HCT116 (cell line): ENCODE measurements around the gene KIAA0825. TPM values are rescaled to one million over a fixed set of nuclear protein-coding genes. Genes with fewer than 3 reads are reported as not detected.

Experiments used
- ATAC-seq: fragments of 200-7000 bp; cut with Tn5 transposase; 2 replicates; pipeline ENCODE4 v1.9.1; 2020; ENCODE audit warnings: mild to moderate bottlenecking, moderate library complexity
- BruUV-seq: library from RNA; stranded (reverse); fragments of 400-500 nt; replicated peaks from 2 replicates; lab custom pipeline; 2021; lab: Mats Ljungman, UMichigan
- CTCF ChIA-PET: fragments of 300-600 bp; sonication (Branson Sonifier 250); formaldehyde crosslinking; loops from one replicate; lab custom pipeline; 2021; ENCODE audit warnings: antibody characterized with exemption; lab: Charles Lee
- POLR2A ChIA-PET: fragments of 300-600, 350-600 bp; sonication (Branson Sonifier 250); formaldehyde crosslinking; loops from one replicate; lab custom pipeline; 2021; ENCODE audit warnings: antibody characterized with exemption; lab: Charles Lee
- RAD21 ChIA-PET, 2 experiments: fragments of 300-600 bp; sonication (Branson Sonifier 250); formaldehyde crosslinking; loops; one replicate each; lab custom pipeline; 2023; ENCODE audit warnings: low total read pairs in 2 of 2; ENCODE audit not compliant: uncharacterized antibody in 2 of 2, unreplicated experiment in 2 of 2, low non-redundant PET in 1 of 2; lab: Charles Lee
- DNase-seq: peaks from one replicate; pipeline ENCODE4 v3.0.0-alpha.2; 2010; ENCODE audit warnings: low read depth, low spot score
- H2AFZ ChIP-seq: fragments of 200-600 bp; shearing (Covaris generic), sonication (generic); 2 replicates; pipeline ENCODE4 v1.6.1; 2017; ENCODE audit warnings: low read depth, mixed run types, mixed read lengths, antibody characterized with exemption, low read length; ENCODE audit not compliant: poor library complexity, severe bottlenecking
- H3K27ac ChIP-seq: 2 replicates; pipeline ENCODE4 v1.5.1; 2012; ENCODE audit warnings: low read depth, low read length
- H3K27me3 ChIP-seq: fragments of 200-600 bp; sonication (generic); 2 replicates; pipeline ENCODE4 v1.6.1; 2016; ENCODE audit warnings: mixed run types, low read length, mixed read lengths; ENCODE audit not compliant: insufficient read depth
- H3K36me3 ChIP-seq, 2 experiments: fragments of 200-500 bp in 1 of 2; fragments of 200-600 bp in 1 of 2; sonication (Bioruptor generic) in 1 of 2; sonication (generic) in 1 of 2; 2 replicates each; pipeline versions ENCODE4 v1.5.1 to v1.6.1; 2014 to 2016; ENCODE audit warnings: low read length in 2 of 2, inconsistent platforms in 1 of 2, mixed read lengths in 1 of 2, mixed run types in 1 of 2; ENCODE audit not compliant: insufficient read depth in 2 of 2, control insufficient read depth in 1 of 2
- H3K4me1 ChIP-seq, 2 experiments: fragments of 200-600 bp in 1 of 2; sonication (generic) in 1 of 2; 2 replicates each; pipeline versions ENCODE4 v1.5.1 to v1.6.1; 2012 to 2017; ENCODE audit warnings: low read length in 2 of 2, inconsistent platforms in 1 of 2, mild to moderate bottlenecking in 1 of 2, mixed read lengths in 1 of 2, mixed run types in 1 of 2, moderate library complexity in 1 of 2; ENCODE audit not compliant: insufficient read depth in 2 of 2, control insufficient read depth in 1 of 2
- H3K4me2 ChIP-seq: fragments of 200-600 bp; sonication (generic); 2 replicates; pipeline ENCODE4 v1.6.1; 2017; ENCODE audit warnings: mixed run types, low read length, mixed read lengths
- H3K4me3 ChIP-seq, 2 experiments: fragments of 200-600 bp in 1 of 2; sonication (generic) in 1 of 2; replicated peaks in 1 of 2; 2 replicates each; pipeline ENCODE4 v1.5.1; 2011 to 2016; ENCODE audit warnings: low read length in 2 of 2, control low read depth in 1 of 2, low read depth in 1 of 2, mild to moderate bottlenecking in 1 of 2, mixed read lengths in 1 of 2, mixed run types in 1 of 2
- H3K79me2 ChIP-seq: fragments of 200-600 bp; sonication (generic); 2 replicates; pipeline ENCODE4 v1.6.1; 2017; ENCODE audit warnings: mild to moderate bottlenecking, mixed run types, low read length, moderate library complexity, mixed read lengths; ENCODE audit not compliant: insufficient read depth
- H3K9ac ChIP-seq: fragments of 200-600 bp; sonication (generic); 2 replicates; pipeline ENCODE4 v1.6.1; 2016; ENCODE audit warnings: low read length, mixed read lengths
- H3K9me2 ChIP-seq: fragments of 200-600 bp; sonication (generic), shearing (Covaris generic); 2 replicates; pipeline ENCODE4 v1.6.1; 2017; ENCODE audit warnings: mixed run types, mild to moderate bottlenecking, moderate library complexity; ENCODE audit not compliant: insufficient read depth
- H3K9me3 ChIP-seq, 2 experiments: fragments of 200-500 bp in 1 of 2; fragments of 200-600 bp in 1 of 2; sonication (Bioruptor generic) in 1 of 2; sonication (generic) in 1 of 2; 2 replicates each; pipeline ENCODE4 v1.6.1; 2014 to 2017; ENCODE audit warnings: low read length in 2 of 2, mixed read lengths in 2 of 2, inconsistent platforms in 1 of 2, low read depth in 1 of 2, mild to moderate bottlenecking in 1 of 2, mixed run types in 1 of 2, moderate library complexity in 1 of 2; ENCODE audit not compliant: control insufficient read depth in 1 of 2, insufficient read depth in 1 of 2
- H4K20me1 ChIP-seq: fragments of 200-600 bp; sonication (generic), shearing (Covaris generic); 2 replicates; pipeline ENCODE4 v1.6.1; 2017; ENCODE audit warnings: mixed run types, mild to moderate bottlenecking, moderate library complexity; ENCODE audit not compliant: insufficient read depth
- CTCF ChIP-seq, 3 experiments: fragments of 200-600 bp in 1 of 3; sonication (generic) in 1 of 3; IDR thresholded peaks in 2 of 3; conservative IDR thresholded peaks in 1 of 3; 2 replicates each; pipeline ENCODE4 v1.5.1; 2012 to 2017; ENCODE audit warnings: low read depth in 2 of 3, low read length in 2 of 3, antibody characterized with exemption in 1 of 3, borderline replicate concordance in 1 of 3, control low read depth in 1 of 3, mild to moderate bottlenecking in 1 of 3, mixed read lengths in 1 of 3, mixed run types in 1 of 3, moderate library complexity in 1 of 3; ENCODE audit not compliant: insufficient read depth in 1 of 3
- POLR2A ChIP-seq: IDR thresholded peaks from 2 replicates; pipeline ENCODE4 v1.7.0; 2011; ENCODE audit warnings: borderline replicate concordance; ENCODE audit not compliant: insufficient read depth, insufficient read length; ENCODE audit errors: extremely low read depth
- RAD21 ChIP-seq: IDR thresholded peaks from 2 replicates; pipeline ENCODE4 v1.6.1; 2012; ENCODE audit warnings: low read depth, mild to moderate bottlenecking
- REST ChIP-seq: IDR thresholded peaks from 2 replicates; pipeline ENCODE4 v1.6.1; 2012; ENCODE audit warnings: low read depth
- SRF ChIP-seq: IDR thresholded peaks from 2 replicates; pipeline ENCODE4 v1.6.1; 2012; ENCODE audit warnings: low read depth
- intact Hi-C: fragments of 100-400 bp; cut with micrococcal nuclease; formaldehyde crosslinking; loops from 2 replicates; pipeline ENCODE4 v1.10.0; 2022
- total RNA-seq: library from RNA; stranded (reverse); gene quantifications from one replicate; pipeline ENCODE4 v1.2.1, GENCODE V29; 2021; ENCODE audit not compliant: unreplicated experiment

The KIAA0825 gene
- total RNA-seq, 1 experiment from 2014 or later: 1.4 TPM

- ChIA-PET RAD21 (no interaction called here), POLR2A (no interaction called here), CTCF (no interaction called here)
- Histone ChIP-seq H3K27me3 (no peaks in the 10 kb centered on the region), H3K9me2 (no peaks in the 10 kb centered on the region), H3K79me2 (no peaks in the 10 kb centered on the region), H3K9ac (no peak overlapping the region), H3K4me1 (no peaks in the 10 kb centered on the region), H3K27ac (no peak overlapping the region), H3K4me2 (no peak overlapping the region), H3K4me3 (no peak overlapping the region), H3K9me3 (peaks cover 0 to 8% of the 10 kb centered on the region in 2 experiments; a peak in 2 of 4 replicates), H3K36me3 (no peaks in the 10 kb centered on the region), H4K20me1 (no peaks in the 10 kb centered on the region), H2AFZ (no peak overlapping the region)
- intact Hi-C loops: no loop called here
- TF ChIP-seq REST (no peak), RAD21 (no peak), CTCF (IDR thresholded peaks at IDR 0.05 in 2 of 3, conservative IDR thresholded peaks at IDR 0.05 in 1 of 3; ENCODE audit: borderline replicate concordance in 1 of 3, insufficient read depth in 1 of 3, low read depth in 2 of 3, low read length in 2 of 3) (no peak), SRF (no peak), POLR2A (no peak)
- no peak for DNase-seq
- no TSS peak for BruUV-seq
- no peak for ATAC-seq
Observed at GRCh38 chr5:94540856-94541494, 77.4 kb downstream of the KIAA0825 start.
